HG03378 (cell line): ENCODE measurements around the gene TSPAN18.

Experiments
- ATAC-seq: cut with Tn5 transposase; IDR thresholded peaks from one replicate; pipeline ENCODE4 v1.9.1; 2021; ENCODE audit warnings: mild to moderate bottlenecking, moderate library complexity; ENCODE audit not compliant: unreplicated experiment

Gene TSPAN18

GRCh38 chr11:44791316-44791925, 64.7 kb downstream of the TSPAN18 start:
- no peak for ATAC-seq

GRCh38 chr11:44792171-44792570, 65.4 kb downstream of the TSPAN18 start:
- ATAC-seq = no peak

- no peak for ATAC-seq
Observed at GRCh38 chr11:44793350-44794090, 66.8 kb downstream of the TSPAN18 start.

GRCh38 chr11:44795803-44796535, 69.2 kb downstream of the TSPAN18 start:
- ATAC-seq = no peak

- ATAC-seq = no peak
Observed at GRCh38 chr11:44797051-44797450, 70.3 kb downstream of the TSPAN18 start.

GRCh38 chr11:44797886-44798606, 71.3 kb downstream of the TSPAN18 start:
- no peak for ATAC-seq

DNA sequence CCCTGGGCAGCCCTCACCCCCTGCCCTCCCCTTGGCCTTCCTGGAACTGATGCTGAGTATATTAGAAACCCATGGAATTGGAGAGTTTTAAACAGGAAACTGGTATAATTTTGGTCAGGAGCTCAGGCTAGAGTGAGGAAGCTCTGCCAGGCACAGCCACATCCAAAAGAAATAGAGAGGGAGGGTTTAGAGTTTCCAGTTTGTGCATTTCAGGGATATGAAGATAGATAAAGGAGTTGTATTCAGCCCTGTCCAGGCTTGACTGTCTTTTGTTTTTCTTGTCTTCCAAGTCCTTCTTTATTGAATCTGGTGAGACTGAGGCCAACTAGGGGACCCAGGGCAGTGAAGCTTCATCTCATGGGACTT, 71.8 kb downstream of the TSPAN18 start:
- no peak for ATAC-seq

DNA sequence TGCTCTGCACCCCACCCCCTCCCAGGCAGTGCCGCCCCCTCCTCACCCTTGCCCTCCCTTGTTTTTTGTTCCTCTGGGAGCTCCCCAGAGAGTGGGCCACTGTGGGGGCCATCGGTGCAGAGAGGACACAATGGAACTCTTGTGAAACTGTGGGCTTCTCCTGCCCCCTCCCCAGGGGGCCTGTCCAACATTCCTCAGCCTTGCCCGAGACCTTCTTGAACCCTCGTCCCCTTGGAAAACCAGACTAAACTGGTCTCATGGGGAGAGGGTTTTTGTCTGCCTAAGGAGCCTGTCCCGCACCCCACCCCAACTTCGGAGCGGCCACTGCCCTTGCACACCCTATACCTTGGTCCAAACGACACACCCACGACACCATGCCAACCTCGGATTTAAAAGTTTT, 72.2 kb downstream of the TSPAN18 start:
- no peak for ATAC-seq

- no peak for ATAC-seq
Observed at GRCh38 chr11:44802347-44802746, 75.6 kb downstream of the TSPAN18 start.

- ATAC-seq = no peak
Observed at GRCh38 chr11:44803009-44803408, 76.2 kb downstream of the TSPAN18 start.

GRCh38 chr11:44804449-44805437, 78.0 kb downstream of the TSPAN18 start:
- no peak for ATAC-seq

- no peak for ATAC-seq
Observed at GRCh38 chr11:44805596-44805995, 78.8 kb downstream of the TSPAN18 start.

GRCh38 chr11:44808053-44808753, 81.4 kb downstream of the TSPAN18 start:
- no peak for ATAC-seq

- no peak for ATAC-seq
Observed at GRCh38 chr11:44809283-44809682, 82.5 kb downstream of the TSPAN18 start.

DNA sequence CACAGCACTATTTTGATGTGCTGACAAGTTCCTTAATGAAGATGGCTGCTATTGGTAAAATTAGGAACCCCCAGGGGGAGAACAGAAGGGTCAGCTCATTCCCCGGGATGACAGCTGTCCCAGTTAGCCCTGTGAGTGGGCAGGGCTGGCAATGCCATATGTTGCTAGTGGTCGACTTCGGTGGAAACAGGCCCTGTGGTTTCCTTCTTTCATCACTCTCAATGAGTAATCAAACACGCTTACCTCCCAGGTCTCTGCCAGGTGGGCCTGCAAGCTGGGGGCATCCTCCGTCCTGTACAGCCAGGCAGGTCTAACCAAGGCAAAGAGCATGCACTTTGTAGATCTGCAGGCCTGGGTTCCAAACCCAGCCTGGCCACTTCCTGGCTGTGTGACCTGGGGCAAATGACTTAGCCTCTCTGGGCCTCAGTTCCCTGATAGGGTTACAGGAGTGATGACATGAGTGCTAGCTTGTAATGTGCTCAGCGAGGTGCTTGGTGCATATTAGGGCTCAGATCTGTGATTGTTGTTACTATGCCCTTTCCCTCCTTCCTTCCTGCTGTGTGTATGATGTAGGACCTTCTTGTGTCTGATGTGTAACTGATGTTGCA, 85.2 kb downstream of the TSPAN18 start:
- no peak for ATAC-seq

DNA sequence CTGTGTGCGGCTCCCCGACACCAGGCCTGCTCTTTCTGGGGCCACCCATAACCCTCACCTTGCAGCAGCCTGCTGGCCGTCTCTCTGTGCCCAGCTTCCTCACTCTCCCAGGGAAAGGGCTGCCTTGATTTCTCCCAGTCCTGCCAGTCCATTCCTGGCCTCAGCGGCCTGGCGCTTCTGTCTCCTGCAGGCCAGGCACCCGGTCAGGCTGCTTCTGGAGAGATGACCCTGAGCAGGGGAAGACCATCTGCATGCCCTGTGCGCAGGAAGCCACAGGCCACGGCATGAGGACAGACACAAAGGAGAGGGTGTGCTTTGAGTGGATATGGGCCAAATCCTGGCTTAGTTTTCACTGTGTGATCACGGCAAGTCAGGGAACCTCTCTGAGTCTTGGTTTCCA, 86.2 kb downstream of the TSPAN18 start:
- no peak for ATAC-seq

DNA sequence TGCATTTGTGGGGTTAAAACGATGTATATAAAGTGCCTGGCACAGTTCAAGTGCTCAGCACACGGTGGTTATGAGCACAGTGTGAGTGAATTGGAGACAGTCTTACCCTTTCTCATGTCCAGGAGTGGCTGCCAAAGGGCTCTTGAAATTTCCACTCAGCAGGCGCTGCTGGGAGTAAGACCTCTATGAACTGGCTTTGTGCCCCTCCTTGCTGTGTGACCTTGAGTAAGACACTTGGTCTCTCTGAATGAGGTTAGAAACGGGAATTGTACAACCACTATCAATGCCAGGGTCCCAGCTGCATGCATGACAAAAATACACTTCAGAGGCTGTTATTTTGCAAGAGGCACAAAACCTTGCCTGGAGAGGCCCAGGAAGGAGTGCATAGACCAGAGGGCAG, 86.6 kb downstream of the TSPAN18 start:
- ATAC-seq = no peak

DNA sequence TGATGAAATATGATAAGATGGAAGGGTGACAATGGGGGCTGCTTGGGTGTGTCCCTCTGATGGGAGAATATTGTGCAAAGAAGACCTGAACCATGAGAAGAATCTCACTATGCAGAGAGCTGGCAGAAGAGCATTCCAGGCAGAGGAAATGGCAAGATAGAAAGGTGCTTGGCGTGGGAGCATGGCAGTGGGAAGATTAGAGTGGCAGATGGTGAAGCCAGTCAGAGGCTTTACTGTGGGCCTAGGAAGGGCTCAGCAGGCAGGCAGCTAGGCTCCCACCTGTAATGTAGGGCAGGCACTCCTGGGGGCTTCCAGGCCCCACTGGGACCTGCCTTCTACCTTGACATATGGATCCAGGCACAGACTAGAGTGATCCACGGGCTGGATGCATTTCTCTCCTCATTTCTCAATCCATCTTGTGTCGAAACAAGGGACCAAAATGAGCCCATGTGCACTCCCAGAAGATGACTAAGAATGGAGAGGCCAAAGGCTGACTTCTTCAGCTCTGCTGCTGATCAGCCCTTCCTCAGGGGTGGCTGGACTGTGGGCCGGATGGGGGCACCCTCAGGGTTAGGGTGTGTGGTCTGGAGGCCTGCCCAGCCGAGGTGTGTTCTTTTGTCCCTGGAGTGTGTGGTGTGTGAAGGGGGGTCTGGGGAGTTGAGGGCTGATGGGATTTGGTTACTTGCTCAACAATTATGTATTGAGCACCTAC, 88.3 kb downstream of the TSPAN18 start:
- ATAC-seq = no peak
